Suprapubic skin (tissue), 4 donors: ENCODE results near the gene L3MBTL2.

Experiments used
- EP300 ChIP-seq: sonication (generic); formaldehyde crosslinking; IDR thresholded peaks from one replicate; pipeline ENCODE4 v1.6.1; 2017; ENCODE audit warnings: antibody characterized with exemption
- POLR2AphosphoS5 ChIP-seq, 3 donors: sonication (generic); formaldehyde crosslinking; IDR thresholded peaks; one replicate each; pipeline ENCODE4 v1.6.1; 2017; ENCODE audit warnings: antibody characterized with exemption in 3 of 3

- TF ChIP-seq EP300 (no peak), POLR2AphosphoS5 (IDR thresholded peaks at IDR 0.05) (no peak)
Measured at GRCh38 chr22:41198027-41198580, 7.0 kb upstream of the L3MBTL2 start.
